Measurements from ENCODE around the gene LYG1. TPM values are rescaled to one million over a fixed set of nuclear protein-coding genes. Genes with fewer than 3 reads are reported as not detected.
A peak's percentile ranks its signal among the peaks of the same experiment; 100 is the strongest.
"Not testable (repeated sequence)": the region's sequence is repeated elsewhere in the genome, so short reads cannot be mapped to it uniquely, and the experiment has no call there.

The LYG1 gene
- total and polyA plus RNA-seq, 4 experiments from 2014 or later, result 0.52 to 3.3 (median 2.5) TPM; not detected in 1

DNA sequence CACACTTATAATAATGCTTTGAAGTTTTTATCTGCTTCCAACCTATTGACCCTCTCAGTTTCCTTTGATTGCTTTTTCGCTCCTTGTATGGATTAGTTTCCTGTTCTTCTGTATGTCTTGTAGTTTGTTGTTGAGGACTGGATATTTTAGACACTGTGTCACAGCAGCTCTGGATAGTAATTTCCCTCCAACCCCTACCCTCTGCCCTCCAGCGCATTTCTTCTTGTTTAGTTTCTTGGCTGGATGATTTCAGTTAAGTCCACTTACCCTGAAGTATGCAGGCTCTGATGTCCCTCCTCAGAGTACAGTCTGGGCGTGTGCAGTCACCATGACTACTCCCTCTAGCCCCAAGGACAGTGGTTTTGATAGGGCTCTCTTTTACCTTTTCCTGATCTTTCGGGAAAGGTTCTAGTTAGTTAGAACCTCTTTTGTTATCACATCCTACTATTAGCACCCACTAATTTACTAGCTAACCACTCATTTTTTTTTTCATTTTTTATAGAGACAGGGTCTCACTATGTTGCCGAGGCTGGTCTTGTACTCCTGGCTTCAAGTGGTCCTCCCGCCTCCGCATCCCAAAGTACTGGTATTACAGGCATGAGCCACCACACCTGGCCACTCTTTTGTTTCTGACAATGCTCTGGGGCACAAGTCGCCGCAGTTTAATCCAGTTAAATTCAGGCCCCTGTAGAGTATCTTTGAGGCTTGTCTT is 16.3 kb upstream of the LYG1 start:
- Mint-ChIP-seq H3K9me3 (peaks cover 0 to 8% (median 3%) of the 10 kb centered on the region in 8 donors), H3K4me1 (peaks cover 0 to 2% (median 0%) of the 10 kb centered on the region in 4 donors), H3K27ac (peak overlapping the region in 1 of 7 donors; percentile 64), H3K36me3 (peaks cover 48 to 49% of the 10 kb centered on the region in 2 donors), H3K4me3 (no peak overlapping the region), H3K27me3 (no peaks in the 10 kb centered on the region)
- intact Hi-C loops (cut with micrococcal nuclease), result no loop called here
- H3K4me3 ChIP-seq (ENCODE audit: low read length in 2 of 2), result no peak overlapping the region
- H3K36me3 ChIP-seq (ENCODE audit: insufficient read depth, low read length), result peaks cover 33% of the 10 kb centered on the region
- DNase-seq, result no peak
- no peaks in the 10 kb centered on the region for H3K27me3 ChIP-seq (ENCODE audit: insufficient read depth, low read length)
- H3K9me3 ChIP-seq (ENCODE audit: control insufficient read depth in 1 of 2, low read length in 2 of 2), result no peaks in the 10 kb centered on the region
- H3K4me1 ChIP-seq (ENCODE audit: insufficient read depth, low read length), result no peaks in the 10 kb centered on the region
- H3K27ac ChIP-seq (ENCODE audit: low read depth, low read length), result no peak overlapping the region
- ChIA-PET POLR2A (ENCODE audit: partially characterized antibody) (no interaction called here), CTCF (ENCODE audit: partially characterized antibody) (no interaction called here)

DNA sequence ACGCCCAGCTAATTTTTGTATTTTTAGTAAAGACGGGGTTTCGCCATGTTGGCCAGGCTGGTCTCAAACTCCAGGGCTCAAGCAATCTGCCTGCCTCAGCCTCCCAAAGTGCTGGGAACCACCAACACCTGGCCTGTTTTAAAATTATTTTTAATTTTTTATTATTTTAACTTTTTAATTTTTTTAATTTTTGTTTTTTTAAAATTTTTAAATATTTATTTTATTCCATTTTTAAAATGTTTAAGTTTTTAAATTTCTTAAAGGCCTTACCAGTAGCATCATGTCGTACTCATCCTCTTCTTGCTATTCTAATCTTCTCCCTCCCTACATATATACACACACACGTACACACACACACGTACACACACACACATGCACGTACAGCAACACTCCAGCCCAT is 1.4 kb downstream of the LYG1 start:
- intact Hi-C loops (cut with micrococcal nuclease), result no loop called here
- no peaks in the 10 kb centered on the region for H3K4me1 Mint-ChIP-seq
- H3K27me3 Mint-ChIP-seq, result no peaks in the 10 kb centered on the region
- Histone ChIP-seq H3K4me1 (ENCODE audit: insufficient read depth, low read length) (no peaks in the 10 kb centered on the region), H3K36me3 (ENCODE audit: insufficient read depth, low read length) (no peaks in the 10 kb centered on the region), H3K27ac (ENCODE audit: low read depth, low read length) (no peak overlapping the region), H3K9me3 (ENCODE audit: control insufficient read depth in 1 of 2, low read length in 2 of 2) (no peaks in the 10 kb centered on the region), H3K4me3 (ENCODE audit: low read length in 2 of 2) (no peak overlapping the region), H3K27me3 (ENCODE audit: insufficient read depth, low read length) (no peaks in the 10 kb centered on the region)
- DNase-seq, result no peak
- H3K27ac Mint-ChIP-seq, result no peak overlapping the region
- POLR2A ChIA-PET (ENCODE audit: partially characterized antibody), result no interaction called here
- CTCF ChIA-PET (ENCODE audit: partially characterized antibody), result no interaction called here
- H3K36me3 Mint-ChIP-seq, result peaks cover 29 to 45% of the 10 kb centered on the region in 2 donors
- no peak overlapping the region for H3K4me3 Mint-ChIP-seq
- H3K9me3 Mint-ChIP-seq, result peaks cover 0 to 3% (median 0%) of the 10 kb centered on the region in 8 donors

- peaks cover 22 to 36% of the 10 kb centered on the region in 2 donors for H3K36me3 Mint-ChIP-seq
- CTCF ChIA-PET (ENCODE audit: partially characterized antibody), result no interaction called here
- intact Hi-C loops (cut with micrococcal nuclease), result no loop called here
- no peaks in the 10 kb centered on the region for H3K27me3 Mint-ChIP-seq
- no peak for DNase-seq
- Histone ChIP-seq H3K9me3 (ENCODE audit: control insufficient read depth in 1 of 2, low read length in 2 of 2) (no peaks in the 10 kb centered on the region), H3K27me3 (ENCODE audit: insufficient read depth, low read length) (no peaks in the 10 kb centered on the region), H3K27ac (ENCODE audit: low read depth, low read length) (no peak overlapping the region), H3K4me1 (ENCODE audit: insufficient read depth, low read length) (no peaks in the 10 kb centered on the region), H3K4me3 (ENCODE audit: low read length in 2 of 2) (no peak overlapping the region), H3K36me3 (ENCODE audit: insufficient read depth, low read length) (no peaks in the 10 kb centered on the region)
- H3K4me1 Mint-ChIP-seq, result no peaks in the 10 kb centered on the region
- H3K4me3 Mint-ChIP-seq, result no peak overlapping the region
- H3K27ac Mint-ChIP-seq, result no peak overlapping the region
- peaks cover 0 to 3% (median 0%) of the 10 kb centered on the region in 8 donors for H3K9me3 Mint-ChIP-seq
- POLR2A ChIA-PET (ENCODE audit: partially characterized antibody), result no interaction called here
Measured at GRCh38 chr2:99297994-99298393, 3.0 kb downstream of the LYG1 start.

- Mint-ChIP-seq H3K4me1 (no peaks in the 10 kb centered on the region), H3K9me3 (peaks cover 0 to 4% (median 2%) of the 10 kb centered on the region in 8 donors), H3K27me3 (no peaks in the 10 kb centered on the region), H3K27ac (no peak overlapping the region), H3K36me3 (peaks cover 7 to 31% of the 10 kb centered on the region in 2 donors), H3K4me3 (no peak overlapping the region)
- no peak overlapping the region for H3K27ac ChIP-seq (ENCODE audit: low read depth, low read length)
- no peak overlapping the region for H3K4me3 ChIP-seq (ENCODE audit: low read length in 2 of 2)
- no peaks in the 10 kb centered on the region for H3K4me1 ChIP-seq (ENCODE audit: insufficient read depth, low read length)
- no peaks in the 10 kb centered on the region for H3K27me3 ChIP-seq (ENCODE audit: insufficient read depth, low read length)
- H3K9me3 ChIP-seq (ENCODE audit: control insufficient read depth in 1 of 2, low read length in 2 of 2), result no peaks in the 10 kb centered on the region
- no peaks in the 10 kb centered on the region for H3K36me3 ChIP-seq (ENCODE audit: insufficient read depth, low read length)
- CTCF ChIA-PET (ENCODE audit: partially characterized antibody), result no interaction called here
- intact Hi-C loops (cut with micrococcal nuclease), result no loop called here
- POLR2A ChIA-PET (ENCODE audit: partially characterized antibody), result no interaction called here
- DNase-seq, result no peak
Measured at GRCh38 chr2:99285526-99285925, 15.5 kb downstream of the LYG1 start.

- H3K27me3 Mint-ChIP-seq, result no peaks in the 10 kb centered on the region
- no peak overlapping the region for H3K27ac ChIP-seq (ENCODE audit: low read depth, low read length)
- no peaks in the 10 kb centered on the region for H3K27me3 ChIP-seq (ENCODE audit: insufficient read depth, low read length)
- no peaks in the 10 kb centered on the region for H3K9me3 ChIP-seq (ENCODE audit: control insufficient read depth in 1 of 2, low read length in 2 of 2)
- H3K36me3 Mint-ChIP-seq, result peaks cover 22 to 49% of the 10 kb centered on the region in 2 donors
- no peaks in the 10 kb centered on the region for H3K36me3 ChIP-seq (ENCODE audit: insufficient read depth, low read length)
- POLR2A ChIA-PET (ENCODE audit: partially characterized antibody), result no interaction called here
- DNase-seq, result no peak
- H3K9me3 Mint-ChIP-seq, result peaks cover 0 to 20% (median 13%) of the 10 kb centered on the region in 8 donors
- CTCF ChIA-PET (ENCODE audit: partially characterized antibody), result no interaction called here
- no peak overlapping the region for H3K4me3 ChIP-seq (ENCODE audit: low read length in 2 of 2)
- no peaks in the 10 kb centered on the region for H3K4me1 Mint-ChIP-seq
- no peaks in the 10 kb centered on the region for H3K4me1 ChIP-seq (ENCODE audit: insufficient read depth, low read length)
- no peak overlapping the region for H3K4me3 Mint-ChIP-seq
- intact Hi-C loops (cut with micrococcal nuclease), result no loop called here
- no peak overlapping the region for H3K27ac Mint-ChIP-seq
Measured at GRCh38 chr2:99279969-99280695, 20.9 kb downstream of the LYG1 start.

GRCh38 chr2:99278793-99279291 is 22.2 kb downstream of the LYG1 start:
- Histone ChIP-seq H3K9me3 (ENCODE audit: control insufficient read depth in 1 of 2, low read length in 2 of 2) (no peaks in the 10 kb centered on the region), H3K4me1 (ENCODE audit: insufficient read depth, low read length) (no peaks in the 10 kb centered on the region), H3K27me3 (ENCODE audit: insufficient read depth, low read length) (no peaks in the 10 kb centered on the region), H3K36me3 (ENCODE audit: insufficient read depth, low read length) (no peaks in the 10 kb centered on the region), H3K4me3 (ENCODE audit: low read length in 2 of 2) (no peak overlapping the region), H3K27ac (ENCODE audit: low read depth, low read length) (no peak overlapping the region)
- POLR2A ChIA-PET (ENCODE audit: partially characterized antibody), result no interaction called here
- no peaks in the 10 kb centered on the region for H3K27me3 Mint-ChIP-seq
- CTCF ChIA-PET (ENCODE audit: partially characterized antibody), result no interaction called here
- H3K9me3 Mint-ChIP-seq, result peaks cover 0 to 20% (median 13%) of the 10 kb centered on the region in 8 donors
- no peaks in the 10 kb centered on the region for H3K4me1 Mint-ChIP-seq
- DNase-seq, result no peak
- intact Hi-C loops (cut with micrococcal nuclease), result no loop called here
- H3K36me3 Mint-ChIP-seq, result peaks cover 22 to 45% of the 10 kb centered on the region in 2 donors
- peak overlapping the region in 1 of 7 donors; percentile 41 for H3K27ac Mint-ChIP-seq
- no peak overlapping the region for H3K4me3 Mint-ChIP-seq

DNA sequence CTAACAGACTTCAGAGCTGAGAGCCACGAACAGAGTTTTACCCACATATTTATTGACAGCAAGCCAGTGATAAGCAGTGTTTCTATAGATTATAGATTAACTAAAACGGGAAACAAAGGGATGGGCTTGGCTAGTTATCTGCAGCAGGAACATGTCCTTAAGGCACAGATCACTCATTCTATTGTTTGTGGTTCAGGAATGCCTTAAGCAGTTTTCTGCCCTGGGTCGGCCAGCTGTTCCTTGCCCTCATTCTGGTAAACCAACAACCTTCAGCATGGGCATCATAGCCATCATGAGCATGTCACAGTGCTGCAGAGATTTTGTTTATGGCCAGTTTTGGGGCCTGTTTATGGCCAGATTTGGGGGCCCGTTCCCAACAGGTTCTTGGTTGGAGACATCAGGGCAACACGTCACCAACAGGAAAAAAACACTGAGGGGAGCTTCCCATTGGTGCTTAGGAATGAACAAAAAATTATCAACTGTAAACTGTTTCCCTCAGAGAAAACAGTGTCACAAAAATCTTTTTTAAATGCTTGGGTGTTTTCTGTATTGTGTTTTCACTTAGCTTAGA is 22.7 kb downstream of the LYG1 start:
- peaks cover 22 to 41% of the 10 kb centered on the region in 2 donors for H3K36me3 Mint-ChIP-seq
- intact Hi-C loops (cut with micrococcal nuclease); H3K36me3 ChIP-seq (ENCODE audit: insufficient read depth, low read length); H3K4me3 Mint-ChIP-seq; POLR2A ChIA-PET (ENCODE audit: partially characterized antibody); H3K27me3 Mint-ChIP-seq; H3K9me3 ChIP-seq (ENCODE audit: control insufficient read depth in 1 of 2, low read length in 2 of 2); H3K27ac ChIP-seq (ENCODE audit: low read depth, low read length); CTCF ChIA-PET (ENCODE audit: partially characterized antibody); H3K4me1 Mint-ChIP-seq; H3K4me3 ChIP-seq (ENCODE audit: low read length in 2 of 2); H3K27ac Mint-ChIP-seq; DNase-seq; H3K27me3 ChIP-seq (ENCODE audit: insufficient read depth, low read length); H3K4me1 ChIP-seq (ENCODE audit: insufficient read depth, low read length): not testable (repeated sequence)
- H3K9me3 Mint-ChIP-seq, result peaks cover 0 to 20% (median 13%) of the 10 kb centered on the region in 8 donors
